ENCODE measurements around the gene ETV5.

The ETV5 gene

GRCh38 chr3:186121968-186122367, 13.1 kb upstream of the ETV5 start:
- no peak for DNase-seq

GRCh38 chr3:186121278-186121677, 12.4 kb upstream of the ETV5 start:
- DNase-seq: no peak

- DNase-seq: no peak
Observed at GRCh38 chr3:186119499-186119898, 10.6 kb upstream of the ETV5 start.

GRCh38 chr3:186118692-186119091, 9.8 kb upstream of the ETV5 start:
- no peak for DNase-seq

GRCh38 chr3:186117521-186118134, 8.7 kb upstream of the ETV5 start:
- DNase-seq: no peak

- no peak for DNase-seq
Observed at GRCh38 chr3:186115239-186115996, 6.5 kb upstream of the ETV5 start.

GRCh38 chr3:186110975-186111974, 2.4 kb upstream of the ETV5 start:
- DNase-seq: no peak

GRCh38 chr3:186109897-186110803, 1.3 kb upstream of the ETV5 start:
- DNase-seq: peak; percentile 21

- DNase-seq: no peak
Observed at GRCh38 chr3:186108106-186108940, 566 bp downstream of the ETV5 start.

GRCh38 chr3:186107215-186108105, 1.4 kb downstream of the ETV5 start:
- peak; percentile 80 for DNase-seq

GRCh38 chr3:186105543-186105942, 3.3 kb downstream of the ETV5 start:
- no peak for DNase-seq

- no peak for DNase-seq
Observed at GRCh38 chr3:186102687-186103086, 6.2 kb downstream of the ETV5 start.

- no peak for DNase-seq
Observed at GRCh38 chr3:186100398-186100797, 8.5 kb downstream of the ETV5 start.

- DNase-seq: peak; percentile 9
Observed at GRCh38 chr3:186099178-186099577, 9.7 kb downstream of the ETV5 start.

GRCh38 chr3:186098740-186099139, 10.1 kb downstream of the ETV5 start:
- no peak for DNase-seq

- DNase-seq: peak; percentile 64
Observed at GRCh38 chr3:186097663-186098451, 11.0 kb downstream of the ETV5 start.

- no peak for DNase-seq
Observed at GRCh38 chr3:186097317-186097662, 11.6 kb downstream of the ETV5 start.

- DNase-seq: no peak
Observed at GRCh38 chr3:186096290-186096689, 12.6 kb downstream of the ETV5 start.

GRCh38 chr3:186095561-186096081, 13.3 kb downstream of the ETV5 start:
- DNase-seq: no peak
